Measurements from ENCODE around the gene FAM83B. TPM values are rescaled to one million over a fixed set of nuclear protein-coding genes. Genes with fewer than 3 reads are reported as not detected.
"Not testable (repeated sequence)": the region's sequence is repeated elsewhere in the genome, so short reads cannot be mapped to it uniquely, and the experiment has no call there.

FAM83B gene
- polyA plus RNA-seq, 2 donors, result 2.7 to 9.9 TPM

DNA sequence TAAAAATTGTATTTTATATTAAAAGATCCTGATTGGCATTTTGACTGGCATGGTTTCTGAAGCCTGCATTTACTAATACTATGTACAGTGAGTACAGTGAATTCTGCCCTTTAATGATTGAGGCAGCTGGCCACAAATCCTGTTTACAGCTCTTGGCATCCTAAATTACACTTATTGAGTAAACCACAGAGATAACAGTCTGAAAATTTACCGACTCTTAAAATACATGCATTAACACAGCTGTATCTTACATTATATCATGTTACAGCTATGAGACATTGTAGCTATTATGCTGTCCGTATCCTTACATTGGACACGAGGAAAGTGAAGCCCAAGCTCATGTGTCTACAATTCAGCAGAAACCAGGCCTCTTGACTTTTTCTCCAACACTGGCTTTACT lies 90.8 kb downstream of the FAM83B start:
- H3K9me3 ChIP-seq (ENCODE audit: control insufficient read depth in 2 of 2, insufficient read depth in 1 of 2, low read depth in 1 of 2, low read length in 1 of 2), result no peaks in the 10 kb centered on the region
- WGBS, 2 donors, result 88 to 89% methylated on average over 3 of the region's 3 CpGs
- H3K36me3 ChIP-seq (ENCODE audit: control insufficient read depth in 2 of 2, insufficient read depth in 2 of 2, low read length in 1 of 2), result no peaks in the 10 kb centered on the region
- no peak overlapping the region for H3K27ac ChIP-seq (ENCODE audit: low read depth in 2 of 2, low read length in 1 of 2)
- no peaks in the 10 kb centered on the region for H3K27me3 ChIP-seq (ENCODE audit: control insufficient read depth in 1 of 2, insufficient read depth in 2 of 2, low read length in 2 of 2)
- no peaks in the 10 kb centered on the region for H3K4me1 ChIP-seq (ENCODE audit: control insufficient read depth in 2 of 2, insufficient read depth in 2 of 2, low read length in 1 of 2)
- no peak overlapping the region for H3K4me3 ChIP-seq (ENCODE audit: low read depth in 1 of 2, low read length in 2 of 2)

DNA sequence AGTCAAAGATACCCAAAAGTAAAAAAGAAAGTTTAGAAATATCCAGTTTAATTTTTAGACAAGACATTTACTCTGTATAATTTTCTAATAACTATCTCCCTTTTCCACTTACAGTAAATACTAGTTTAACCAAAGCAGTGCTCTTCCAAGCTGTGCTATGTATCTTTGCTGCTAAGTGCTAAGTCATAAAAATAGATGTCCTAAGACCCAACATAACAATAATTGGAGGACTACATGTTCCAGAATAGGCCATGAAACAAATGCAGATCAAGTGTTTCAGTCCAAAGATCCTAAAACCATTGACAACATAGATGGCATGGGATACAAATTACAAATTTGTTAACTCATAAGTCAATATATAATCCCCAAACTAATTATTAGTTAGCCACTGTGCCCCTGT lies 111.1 kb downstream of the FAM83B start:
- H3K36me3 ChIP-seq (ENCODE audit: control insufficient read depth in 2 of 2, insufficient read depth in 2 of 2, low read length in 1 of 2), result no peaks in the 10 kb centered on the region
- H3K4me3 ChIP-seq (ENCODE audit: low read depth in 1 of 2, low read length in 2 of 2), result no peak overlapping the region
- no peaks in the 10 kb centered on the region for H3K4me1 ChIP-seq (ENCODE audit: control insufficient read depth in 2 of 2, insufficient read depth in 2 of 2, low read length in 1 of 2)
- H3K9me3 ChIP-seq (ENCODE audit: control insufficient read depth in 2 of 2, insufficient read depth in 1 of 2, low read depth in 1 of 2, low read length in 1 of 2), result no peaks in the 10 kb centered on the region
- no peak overlapping the region for H3K27ac ChIP-seq (ENCODE audit: low read depth in 2 of 2, low read length in 1 of 2)
- no peaks in the 10 kb centered on the region for H3K27me3 ChIP-seq (ENCODE audit: control insufficient read depth in 1 of 2, insufficient read depth in 2 of 2, low read length in 2 of 2)

DNA sequence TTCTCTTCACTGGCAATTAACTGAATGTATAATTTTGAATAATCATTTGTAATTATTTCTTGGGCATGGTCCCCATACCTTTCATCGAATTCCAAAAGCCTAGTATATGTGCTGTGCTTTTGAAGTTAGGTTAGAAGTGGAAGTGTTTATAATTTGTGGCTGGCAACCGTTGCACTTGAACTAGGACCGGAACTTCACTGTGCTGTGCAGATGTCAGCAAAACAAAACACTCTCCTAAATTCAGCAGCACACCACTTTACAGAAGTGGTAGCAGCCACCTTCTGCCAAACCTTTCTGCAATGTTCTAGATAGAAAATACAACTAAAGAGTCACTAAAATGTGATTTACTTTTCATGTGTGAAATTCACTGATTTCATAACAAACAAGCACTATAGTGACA lies 111.9 kb downstream of the FAM83B start:
- no peaks in the 10 kb centered on the region for H3K4me1 ChIP-seq (ENCODE audit: control insufficient read depth in 2 of 2, insufficient read depth in 2 of 2, low read length in 1 of 2)
- no peak overlapping the region for H3K4me3 ChIP-seq (ENCODE audit: low read depth in 1 of 2, low read length in 2 of 2)
- H3K27me3 ChIP-seq (ENCODE audit: control insufficient read depth in 1 of 2, insufficient read depth in 2 of 2, low read length in 2 of 2), result no peaks in the 10 kb centered on the region
- H3K9me3 ChIP-seq (ENCODE audit: control insufficient read depth in 2 of 2, insufficient read depth in 1 of 2, low read depth in 1 of 2, low read length in 1 of 2), result no peaks in the 10 kb centered on the region
- WGBS, 2 donors, result 49 to 55% methylated on average over 3 of the region's 3 CpGs
- H3K27ac ChIP-seq (ENCODE audit: low read depth in 2 of 2, low read length in 1 of 2), result no peak overlapping the region
- H3K36me3 ChIP-seq (ENCODE audit: control insufficient read depth in 2 of 2, insufficient read depth in 2 of 2, low read length in 1 of 2), result no peaks in the 10 kb centered on the region

DNA sequence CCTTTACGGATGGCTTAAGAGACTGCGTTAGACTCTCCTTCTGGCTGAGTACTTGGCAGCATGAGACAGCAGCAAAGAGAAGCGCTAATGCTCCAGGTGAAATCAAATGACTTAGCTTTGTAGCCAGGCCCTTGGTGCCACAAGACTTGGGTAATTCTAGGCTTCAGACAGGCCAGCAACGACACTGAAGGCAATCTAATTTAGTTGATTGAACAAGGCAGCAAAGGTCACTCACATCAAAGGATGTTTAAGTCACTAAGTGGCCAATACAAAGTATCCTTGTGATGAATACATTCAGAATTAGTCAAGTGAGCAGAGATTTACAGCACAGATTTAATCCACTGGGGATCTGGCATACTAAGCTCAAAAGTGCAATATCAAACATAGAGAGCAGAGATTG lies 113.2 kb downstream of the FAM83B start:
- no peak overlapping the region for H3K4me3 ChIP-seq (ENCODE audit: low read depth in 1 of 2, low read length in 2 of 2)
- no peaks in the 10 kb centered on the region for H3K36me3 ChIP-seq (ENCODE audit: control insufficient read depth in 2 of 2, insufficient read depth in 2 of 2, low read length in 1 of 2)
- no peak overlapping the region for H3K27ac ChIP-seq (ENCODE audit: low read depth in 2 of 2, low read length in 1 of 2)
- H3K27me3 ChIP-seq (ENCODE audit: control insufficient read depth in 1 of 2, insufficient read depth in 2 of 2, low read length in 2 of 2), result no peaks in the 10 kb centered on the region
- 76 to 80% methylated on average over 4 of the region's 4 CpGs for WGBS, 2 donors
- H3K4me1 ChIP-seq (ENCODE audit: control insufficient read depth in 2 of 2, insufficient read depth in 2 of 2, low read length in 1 of 2), result no peaks in the 10 kb centered on the region
- no peaks in the 10 kb centered on the region for H3K9me3 ChIP-seq (ENCODE audit: control insufficient read depth in 2 of 2, insufficient read depth in 1 of 2, low read depth in 1 of 2, low read length in 1 of 2)

DNA sequence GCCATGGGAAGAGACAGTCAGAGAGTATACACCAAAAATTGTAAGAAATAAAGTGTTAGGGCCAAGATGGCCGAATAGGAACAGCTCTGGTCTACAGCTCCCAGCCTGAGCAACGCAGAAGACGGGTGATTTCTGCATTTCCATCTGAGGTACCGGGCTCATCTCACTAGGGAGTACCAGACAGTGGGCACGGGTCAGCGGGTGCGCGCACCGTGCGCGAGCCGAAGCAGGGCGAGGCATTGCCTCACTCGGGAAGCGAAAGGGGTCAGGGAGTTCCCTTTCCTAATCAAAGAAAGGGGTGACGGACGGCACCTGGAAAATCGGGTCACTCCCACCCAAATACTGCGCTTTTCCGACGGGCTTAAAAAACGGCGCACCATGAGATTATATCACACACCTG lies 114.8 kb downstream of the FAM83B start:
- not testable (repeated sequence) for H3K27ac ChIP-seq (ENCODE audit: low read depth in 2 of 2, low read length in 1 of 2); H3K36me3 ChIP-seq (ENCODE audit: control insufficient read depth in 2 of 2, insufficient read depth in 2 of 2, low read length in 1 of 2); H3K4me3 ChIP-seq (ENCODE audit: low read depth in 1 of 2, low read length in 2 of 2); H3K9me3 ChIP-seq (ENCODE audit: control insufficient read depth in 2 of 2, insufficient read depth in 1 of 2, low read depth in 1 of 2, low read length in 1 of 2); H3K27me3 ChIP-seq (ENCODE audit: control insufficient read depth in 1 of 2, insufficient read depth in 2 of 2, low read length in 2 of 2); H3K4me1 ChIP-seq (ENCODE audit: control insufficient read depth in 2 of 2, insufficient read depth in 2 of 2, low read length in 1 of 2)
- WGBS, 2 donors, result 91 to 93% methylated on average over 23 of the region's 23 CpGs

DNA sequence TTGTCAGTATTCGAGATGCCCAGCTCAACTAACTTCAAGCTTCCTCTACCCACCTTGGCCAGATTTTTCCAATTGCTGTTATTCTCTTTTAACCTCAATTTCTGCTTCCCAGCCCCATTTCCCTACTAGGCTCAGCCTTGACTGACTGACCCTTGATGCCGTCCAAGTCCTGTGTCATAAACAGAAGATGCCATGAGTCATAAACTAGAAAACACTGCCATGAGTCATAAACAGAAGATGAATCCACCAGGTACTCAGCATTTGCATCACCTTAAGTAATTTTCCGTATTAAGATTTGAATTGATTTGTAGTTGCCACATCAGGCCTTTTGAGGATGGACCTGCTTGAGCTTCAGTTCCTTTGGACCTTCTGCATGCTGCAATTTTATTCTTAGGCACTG lies 123.8 kb downstream of the FAM83B start:
- Histone ChIP-seq H3K36me3 (ENCODE audit: control insufficient read depth in 2 of 2, insufficient read depth in 2 of 2, low read length in 1 of 2) (no peaks in the 10 kb centered on the region), H3K4me1 (ENCODE audit: control insufficient read depth in 2 of 2, insufficient read depth in 2 of 2, low read length in 1 of 2) (no peaks in the 10 kb centered on the region), H3K27ac (ENCODE audit: low read depth in 2 of 2, low read length in 1 of 2) (no peak overlapping the region), H3K27me3 (ENCODE audit: control insufficient read depth in 1 of 2, insufficient read depth in 2 of 2, low read length in 2 of 2) (no peaks in the 10 kb centered on the region), H3K9me3 (ENCODE audit: control insufficient read depth in 2 of 2, insufficient read depth in 1 of 2, low read depth in 1 of 2, low read length in 1 of 2) (no peaks in the 10 kb centered on the region), H3K4me3 (ENCODE audit: low read depth in 1 of 2, low read length in 2 of 2) (no peak overlapping the region)
- 72 to 79% methylated on average over 3 of the region's 3 CpGs for WGBS, 2 donors

DNA sequence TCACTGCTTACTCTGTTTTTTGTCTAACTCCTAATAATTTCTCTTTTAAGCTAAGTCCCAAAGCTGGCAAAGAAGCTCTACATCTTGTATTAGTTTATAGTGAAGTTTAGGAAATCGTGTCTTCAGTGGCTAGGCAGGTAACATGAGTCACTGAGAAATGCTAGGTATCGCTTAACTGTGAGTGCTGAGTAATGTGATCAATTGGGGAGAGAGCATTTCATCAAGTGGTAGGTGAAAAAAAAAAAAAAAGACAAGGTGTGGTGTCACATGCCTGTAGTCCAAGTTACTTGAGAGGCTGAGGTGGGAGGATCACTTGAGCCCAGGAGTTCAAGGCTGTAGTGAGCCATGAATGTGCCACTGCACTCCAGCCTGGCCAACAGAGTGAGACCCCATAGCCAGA lies 125.3 kb downstream of the FAM83B start:
- H3K9me3 ChIP-seq (ENCODE audit: control insufficient read depth in 2 of 2, insufficient read depth in 1 of 2, low read depth in 1 of 2, low read length in 1 of 2), result no peaks in the 10 kb centered on the region
- WGBS, 2 donors, result 70 to 81% methylated on average over 2 of the region's 2 CpGs
- H3K27ac ChIP-seq (ENCODE audit: low read depth in 2 of 2, low read length in 1 of 2), result no peak overlapping the region
- H3K27me3 ChIP-seq (ENCODE audit: control insufficient read depth in 1 of 2, insufficient read depth in 2 of 2, low read length in 2 of 2), result no peaks in the 10 kb centered on the region
- no peaks in the 10 kb centered on the region for H3K36me3 ChIP-seq (ENCODE audit: control insufficient read depth in 2 of 2, insufficient read depth in 2 of 2, low read length in 1 of 2)
- no peaks in the 10 kb centered on the region for H3K4me1 ChIP-seq (ENCODE audit: control insufficient read depth in 2 of 2, insufficient read depth in 2 of 2, low read length in 1 of 2)
- no peak overlapping the region for H3K4me3 ChIP-seq (ENCODE audit: low read depth in 1 of 2, low read length in 2 of 2)

DNA sequence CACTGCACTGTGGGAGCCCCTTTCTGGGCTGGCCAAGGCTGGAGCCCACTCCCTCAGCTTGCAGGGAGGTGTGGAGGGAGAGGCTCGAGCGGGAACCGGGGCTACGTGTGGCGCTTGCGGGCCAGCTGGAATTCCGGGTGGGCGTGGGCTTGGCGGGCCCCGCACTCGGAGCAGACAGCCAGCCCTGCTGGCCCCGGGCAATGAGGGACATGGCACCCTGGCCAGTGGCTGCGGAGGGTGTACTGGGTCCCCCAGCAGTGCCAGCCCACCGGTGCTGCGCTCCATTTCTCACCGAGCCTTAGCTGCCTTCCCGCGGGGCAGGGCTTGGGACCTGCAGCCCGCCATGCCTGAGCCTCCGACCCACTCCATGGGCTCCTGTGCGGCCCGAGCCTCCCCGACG lies 132.6 kb downstream of the FAM83B start:
- 95 to 98% methylated on average over 24 of the region's 24 CpGs for WGBS, 2 donors
- H3K27ac ChIP-seq (ENCODE audit: low read depth in 2 of 2, low read length in 1 of 2); H3K9me3 ChIP-seq (ENCODE audit: control insufficient read depth in 2 of 2, insufficient read depth in 1 of 2, low read depth in 1 of 2, low read length in 1 of 2); H3K4me3 ChIP-seq (ENCODE audit: low read depth in 1 of 2, low read length in 2 of 2); H3K27me3 ChIP-seq (ENCODE audit: control insufficient read depth in 1 of 2, insufficient read depth in 2 of 2, low read length in 2 of 2); H3K4me1 ChIP-seq (ENCODE audit: control insufficient read depth in 2 of 2, insufficient read depth in 2 of 2, low read length in 1 of 2); H3K36me3 ChIP-seq (ENCODE audit: control insufficient read depth in 2 of 2, insufficient read depth in 2 of 2, low read length in 1 of 2): not testable (repeated sequence)

DNA sequence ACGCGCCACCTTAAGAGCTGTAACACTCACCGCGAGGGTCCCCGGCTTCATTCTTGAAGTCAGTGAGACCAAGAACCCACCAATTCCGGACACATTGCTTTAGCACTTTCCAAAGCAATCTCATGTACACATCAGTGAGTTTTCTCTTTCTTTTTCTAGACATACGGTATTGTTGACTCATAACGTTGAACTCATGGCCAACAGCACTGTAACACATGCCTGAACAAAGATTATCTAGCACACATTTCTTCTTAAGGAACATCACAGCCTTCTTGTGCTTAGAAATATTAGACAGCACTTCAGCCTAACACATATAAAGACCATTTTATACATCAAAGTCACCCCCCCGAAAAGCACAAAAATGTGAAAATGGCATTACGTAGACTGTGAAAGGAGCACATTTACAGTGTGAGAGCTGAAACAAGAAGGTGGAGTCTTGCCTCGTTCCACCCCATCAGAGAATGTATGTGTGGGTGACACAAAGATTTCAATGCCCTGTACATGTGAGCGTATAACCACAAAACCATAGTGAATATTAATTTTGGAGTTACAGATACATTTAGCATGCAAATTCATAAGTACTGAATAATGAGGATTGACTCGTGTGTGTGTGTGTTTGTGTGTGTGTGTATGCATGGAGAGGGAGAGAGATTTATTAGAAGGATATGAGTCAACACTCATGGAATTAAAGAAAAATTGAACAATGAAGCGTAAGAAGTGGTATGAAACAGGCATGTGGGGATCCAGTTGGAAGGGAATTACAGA lies 134.1 kb downstream of the FAM83B start:
- Histone ChIP-seq H3K4me3 (ENCODE audit: low read depth in 1 of 2, low read length in 2 of 2) (no peak overlapping the region), H3K27ac (ENCODE audit: low read depth in 2 of 2, low read length in 1 of 2) (no peak overlapping the region), H3K9me3 (ENCODE audit: control insufficient read depth in 2 of 2, insufficient read depth in 1 of 2, low read depth in 1 of 2, low read length in 1 of 2) (no peaks in the 10 kb centered on the region), H3K27me3 (ENCODE audit: control insufficient read depth in 1 of 2, insufficient read depth in 2 of 2, low read length in 2 of 2) (no peaks in the 10 kb centered on the region), H3K36me3 (ENCODE audit: control insufficient read depth in 2 of 2, insufficient read depth in 2 of 2, low read length in 1 of 2) (no peaks in the 10 kb centered on the region), H3K4me1 (ENCODE audit: control insufficient read depth in 2 of 2, insufficient read depth in 2 of 2, low read length in 1 of 2) (no peaks in the 10 kb centered on the region)
- WGBS, 2 donors, result 85 to 90% methylated on average over 14 of the region's 14 CpGs

DNA sequence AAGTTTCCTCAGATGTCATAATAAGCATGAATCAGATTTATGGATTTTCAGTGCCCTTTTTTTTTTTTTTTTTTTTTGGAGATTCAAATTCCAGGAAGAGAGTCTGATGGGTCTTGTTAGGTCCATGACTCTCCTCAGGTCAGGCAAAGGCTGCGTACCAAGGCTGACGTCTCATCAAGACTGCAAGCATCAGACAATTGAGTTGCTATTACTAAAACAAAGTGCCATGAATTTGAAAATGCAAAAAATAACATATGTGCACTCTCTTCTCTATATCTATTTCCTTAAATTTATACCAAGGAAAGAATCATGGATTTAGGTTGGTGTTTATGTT lies 134.7 kb downstream of the FAM83B start:
- no peak overlapping the region for H3K4me3 ChIP-seq (ENCODE audit: low read depth in 1 of 2, low read length in 2 of 2)
- WGBS, 2 donors, result 79 to 93% methylated on average over 2 of the region's 2 CpGs

More for the DNA sequence above, 134.7 kb downstream of the FAM83B start:
- Histone ChIP-seq H3K36me3 (ENCODE audit: control insufficient read depth in 2 of 2, insufficient read depth in 2 of 2, low read length in 1 of 2) (no peaks in the 10 kb centered on the region), H3K4me1 (ENCODE audit: control insufficient read depth in 2 of 2, insufficient read depth in 2 of 2, low read length in 1 of 2) (no peaks in the 10 kb centered on the region), H3K27ac (ENCODE audit: low read depth in 2 of 2, low read length in 1 of 2) (no peak overlapping the region), H3K9me3 (ENCODE audit: control insufficient read depth in 2 of 2, insufficient read depth in 1 of 2, low read depth in 1 of 2, low read length in 1 of 2) (no peaks in the 10 kb centered on the region), H3K27me3 (ENCODE audit: control insufficient read depth in 1 of 2, insufficient read depth in 2 of 2, low read length in 2 of 2) (no peaks in the 10 kb centered on the region)
